Natural killer cell (primary cell): ENCODE data around the gene LIMK2. TPM values are rescaled to one million over a fixed set of nuclear protein-coding genes. Genes with fewer than 3 reads are reported as not detected.
A peak's percentile ranks its signal among the peaks of the same experiment; 100 is the strongest.

Source experiments
- ATAC-seq, 3 donors: fragments of 150-1000 bp in 2 of 3; fragments of 200-7000 bp in 1 of 3; cut with Tn5 transposase; 1 replicate in 1 of 3; 2 replicates in 2 of 3; pipeline ENCODE4 v1.10.0; 2021; ENCODE audit warnings: mild to moderate bottlenecking in 2 of 3, moderate library complexity in 2 of 3
- DNase-seq, 2 donors: peaks; one replicate each; pipeline versions ENCODE4 v3.0.0 to v3.0.0-alpha.2; 2013 to 2021; ENCODE audit warnings: mixed read lengths in 1 of 2
- H3K27ac ChIP-seq: one replicate; pipeline ENCODE4 v1.5.1; 2013; ENCODE audit warnings: mild to moderate bottlenecking, low read length
- H3K27me3 ChIP-seq: one replicate; pipeline ENCODE4 v1.6.1; 2013; ENCODE audit warnings: low read length; ENCODE audit not compliant: control insufficient read depth, insufficient read depth
- H3K36me3 ChIP-seq: one replicate; pipeline ENCODE4 v1.6.1; 2013; ENCODE audit warnings: low read length; ENCODE audit not compliant: control insufficient read depth, insufficient read depth
- H3K4me1 ChIP-seq: one replicate; pipeline ENCODE4 v1.6.1; 2013; ENCODE audit warnings: low read length; ENCODE audit not compliant: control insufficient read depth, insufficient read depth
- H3K4me3 ChIP-seq: one replicate; pipeline ENCODE4 v1.5.1; 2013; ENCODE audit warnings: low read length
- H3K9me3 ChIP-seq: one replicate; pipeline ENCODE4 v1.6.1; 2013; ENCODE audit warnings: low read length; ENCODE audit not compliant: control insufficient read depth, insufficient read depth
- H3K27ac Mint-ChIP-seq, 2 donors: one replicate each; pipeline ENCODE4 v1.8.0; 2022; ENCODE audit warnings: mild to moderate bottlenecking in 2 of 2, mixed read lengths in 2 of 2, moderate library complexity in 1 of 2
- H3K27me3 Mint-ChIP-seq, 2 donors: one replicate each; pipeline ENCODE4 v1.8.0; 2022; ENCODE audit warnings: low read depth in 2 of 2, mixed read lengths in 2 of 2
- H3K36me3 Mint-ChIP-seq: one replicate; pipeline ENCODE4 v1.8.0; 2022; ENCODE audit warnings: mixed read lengths
- H3K4me1 Mint-ChIP-seq, 2 donors: one replicate each; pipeline ENCODE4 v1.8.0; 2022; ENCODE audit warnings: mixed read lengths in 2 of 2
- H3K4me3 Mint-ChIP-seq: one replicate; pipeline ENCODE4 v1.8.0; 2022; ENCODE audit warnings: mild to moderate bottlenecking, moderate library complexity, mixed read lengths
- H3K9me3 Mint-ChIP-seq, 2 donors: one replicate each; pipeline ENCODE4 v1.8.0; 2022; ENCODE audit warnings: mixed read lengths in 2 of 2
- CTCF ChIP-seq: fragments of 200-600 bp; IDR thresholded peaks from one replicate; pipeline ENCODE4 v1.8.0; 2022; ENCODE audit warnings: antibody characterized with exemption
- WGBS: methylation state at CpG from one replicate; pipeline ENCODE4 v1.1.7; 2013; ENCODE audit warnings: missing lambda C conversion rate; ENCODE audit not compliant: insufficient coverage; 5-methylcytosine and 5-hydroxymethylcytosine counted together
- intact Hi-C: fragments of 100-400 bp; cut with micrococcal nuclease; formaldehyde crosslinking; loops from one replicate; pipeline ENCODE4 v1.14.2; 2022
- total RNA-seq, 4 donors: library from RNA; stranded (reverse); fragments of 120-200 nt in 1 of 4; gene quantifications; one replicate each; pipeline versions ENCODE4 v1.2.3 to v1.2.4, GENCODE V29; 2013 to 2022

Gene LIMK2
- total RNA-seq, 3 donors from 2014 or later (not counting 1 experiment from before 2014, with no cell fraction given) = 17.2 to 28.6 (median 19.1) TPM

GRCh38 chr22:31274017-31274416, 61.9 kb downstream of the LIMK2 start:
- H3K4me1 Mint-ChIP-seq = peaks cover 0 to 8% of the 10 kb centered on the region in 2 donors

GRCh38 chr22:31275018-31275417, 62.9 kb downstream of the LIMK2 start:
- Mint-ChIP-seq H3K9me3 (no peaks in the 10 kb centered on the region), H3K4me1 (peaks cover 6 to 7% of the 10 kb centered on the region in 2 donors), H3K27ac (peak overlapping the region; percentile 9 to 44), H3K4me3 (no peak overlapping the region), H3K27me3 (no peaks in the 10 kb centered on the region), H3K36me3 (no peaks in the 10 kb centered on the region)
- Histone ChIP-seq H3K36me3 (peaks cover 47% of the 10 kb centered on the region), H3K27ac (no peak overlapping the region), H3K27me3 (no peaks in the 10 kb centered on the region), H3K4me1 (peaks cover 10% of the 10 kb centered on the region), H3K4me3 (no peak overlapping the region), H3K9me3 (no peaks in the 10 kb centered on the region)
- 96% methylated on average over 6 of the region's 6 CpGs for WGBS
- no peak for TF ChIP-seq CTCF
- DNase-seq (no peak), ATAC-seq (no peak)
- intact Hi-C loops = no loop called here

More at GRCh38 chr22:31274017-31274416, 61.9 kb downstream of the LIMK2 start:
- no peak overlapping the region for H3K27ac ChIP-seq
- TF ChIP-seq CTCF = no peak
- H3K4me1 ChIP-seq = peaks cover 10% of the 10 kb centered on the region
- no peak overlapping the region for H3K4me3 ChIP-seq
- 90% methylated on average over 2 of the region's 3 CpGs for WGBS
- Mint-ChIP-seq H3K9me3 (no peaks in the 10 kb centered on the region), H3K36me3 (no peaks in the 10 kb centered on the region), H3K27me3 (no peaks in the 10 kb centered on the region), H3K4me3 (no peak overlapping the region), H3K27ac (peak overlapping the region in 1 of 2 donors; percentile 9)
- DNase-seq (no peak), ATAC-seq (no peak)
- H3K27me3 ChIP-seq = no peaks in the 10 kb centered on the region
- intact Hi-C loops = loop anchor here (5.0 kb wide), 1 partner anchor 167 kb away; the partner anchor contains the start of gene SELENOM
- peaks cover 38% of the 10 kb centered on the region for H3K36me3 ChIP-seq
- H3K9me3 ChIP-seq = no peaks in the 10 kb centered on the region

GRCh38 chr22:31275576-31275975, 63.5 kb downstream of the LIMK2 start:
- Mint-ChIP-seq H3K4me1 (peaks cover under 1 to 7% of the 10 kb centered on the region in 2 donors), H3K36me3 (no peaks in the 10 kb centered on the region)

More at GRCh38 chr22:31275576-31275975, 63.5 kb downstream of the LIMK2 start:
- H3K9me3 ChIP-seq = no peaks in the 10 kb centered on the region
- no peak overlapping the region for H3K27ac ChIP-seq
- 67% methylated on average over 3 of the region's 5 CpGs for WGBS
- no peak overlapping the region for H3K4me3 ChIP-seq
- ATAC-seq (no peak), DNase-seq (no peak)
- peaks cover 10% of the 10 kb centered on the region for H3K4me1 ChIP-seq
- no peak for TF ChIP-seq CTCF
- H3K27me3 Mint-ChIP-seq = no peaks in the 10 kb centered on the region
- H3K4me3 Mint-ChIP-seq = no peak overlapping the region
- peaks cover 53% of the 10 kb centered on the region for H3K36me3 ChIP-seq
- intact Hi-C loops = no loop called here
- H3K27ac Mint-ChIP-seq = peak overlapping the region in 1 of 2 donors; percentile 44
- H3K9me3 Mint-ChIP-seq = no peaks in the 10 kb centered on the region
- H3K27me3 ChIP-seq = no peaks in the 10 kb centered on the region
